Peyer's patch (tissue), 4 donors: ENCODE data around the gene TNFRSF11A. TPM values are rescaled to one million over a fixed set of nuclear protein-coding genes. Genes with fewer than 3 reads are reported as not detected.

Experiments
- DNase-seq, 3 donors: peaks; one replicate each; pipeline ENCODE4 v3.0.0-alpha.2; 2017 to 2019
- H3K27ac ChIP-seq, 4 donors: fragments of 200-600 bp; sonication (generic); one replicate each; pipeline ENCODE4 v1.5.1; 2016 to 2019
- H3K27me3 ChIP-seq, 2 donors: fragments of 200-600 bp; sonication (generic); one replicate each; pipeline ENCODE4 v1.5.1; 2019
- H3K36me3 ChIP-seq, 3 donors: fragments of 200-600 bp; sonication (generic); one replicate each; pipeline ENCODE4 v1.5.1; 2016 to 2019
- H3K4me1 ChIP-seq, 4 donors: fragments of 200-600 bp; sonication (generic); one replicate each; pipeline ENCODE4 v1.5.1; 2016 to 2019
- H3K4me3 ChIP-seq, 4 donors: fragments of 200-600 bp; sonication (generic); 1 replicate in 3 of 4; 2 replicates in 1 of 4; pipeline ENCODE4 v1.5.1; 2016 to 2019; ENCODE audit warnings: mild to moderate bottlenecking in 1 of 4
- H3K9me3 ChIP-seq, 4 donors: fragments of 200-600 bp; sonication (generic); one replicate each; pipeline ENCODE4 v1.5.1; 2016 to 2019; ENCODE audit warnings: mild to moderate bottlenecking in 1 of 4
- CTCF ChIP-seq, 6 experiments: fragments of 450-650 bp in 4 of 6; fragments of 200-600 bp in 2 of 6; sonication (generic) in 1 of 6; IDR thresholded peaks; one replicate each; pipeline ENCODE4 v1.5.1; 2017 to 2019; ENCODE audit warnings: antibody characterized with exemption in 6 of 6, mild to moderate bottlenecking in 3 of 6, moderate library complexity in 1 of 6
- POLR2A ChIP-seq, 2 donors: fragments of 450-650 bp; IDR thresholded peaks; one replicate each; pipeline ENCODE4 v1.5.1; 2017; ENCODE audit warnings: antibody characterized with exemption in 2 of 2, mild to moderate bottlenecking in 2 of 2, moderate library complexity in 2 of 2
- total RNA-seq, 4 donors: library from RNA; depleted of rRNA; stranded (reverse); fragments of >200 nt; gene quantifications; one replicate each; pipeline ENCODE4 v1.1.0, GENCODE V29; 2016

Gene TNFRSF11A
- total RNA-seq, 4 donors from 2014 or later = 29.6 to 64.6 (median 43.1) TPM

DNA sequence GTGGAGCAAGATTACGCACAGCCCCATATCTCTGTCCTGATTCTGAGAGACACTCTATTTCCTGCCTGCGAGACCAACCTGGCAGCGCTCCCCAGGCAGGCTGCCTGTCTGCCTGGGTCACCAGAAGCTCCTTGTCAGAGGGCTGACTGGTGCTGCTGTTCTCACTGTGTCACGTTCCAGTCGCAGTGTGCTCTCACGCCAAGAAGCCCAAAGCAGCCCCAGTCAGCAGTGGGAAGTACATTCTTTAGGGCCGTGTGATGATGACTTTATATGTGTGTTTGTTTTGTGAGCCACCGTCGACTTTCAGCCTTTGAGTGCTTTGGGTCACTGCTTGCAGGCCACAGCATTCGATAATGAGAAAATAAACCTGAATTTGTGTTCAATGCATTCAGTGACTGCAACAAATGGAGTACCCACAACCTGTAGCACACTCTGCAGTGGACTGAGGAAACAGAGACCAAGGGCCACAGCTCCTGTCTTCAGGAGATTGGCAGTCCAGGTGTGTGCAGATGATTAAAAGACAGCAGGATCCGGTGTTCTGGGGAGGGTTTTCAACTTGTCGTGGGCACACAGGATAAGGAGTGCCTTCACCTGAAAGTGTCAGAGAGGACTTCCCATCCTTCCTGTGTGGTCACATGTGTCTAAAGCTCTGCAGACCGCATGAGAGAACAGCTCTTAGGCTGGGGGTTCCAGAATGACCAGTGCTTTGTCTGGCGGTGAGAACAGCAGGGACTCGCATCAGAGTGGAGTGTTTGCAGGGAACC, 4.8 kb downstream of the TNFRSF11A start:
- peak overlapping the region in 3 of 4 donors; percentile 32 to 84 (median 75) for H3K27ac ChIP-seq

GRCh38 chr18:62330650-62331049, 5.5 kb downstream of the TNFRSF11A start:
- peak overlapping the region in 3 of 4 donors; percentile 32 to 84 (median 75) for H3K27ac ChIP-seq
- no peaks in the 10 kb centered on the region for H3K36me3 ChIP-seq
- H3K4me1 ChIP-seq = peaks cover 7 to 68% (median 11%) of the 10 kb centered on the region in 4 donors
- no peak for DNase-seq
- H3K4me3 ChIP-seq = no peak overlapping the region
- no peaks in the 10 kb centered on the region for H3K9me3 ChIP-seq
- no peaks in the 10 kb centered on the region for H3K27me3 ChIP-seq
- TF ChIP-seq CTCF (IDR thresholded peaks at IDR 0.05) (no peak), POLR2A (IDR thresholded peaks at IDR 0.05) (no peak)

More for the DNA sequence above, 4.8 kb downstream of the TNFRSF11A start:
- Histone ChIP-seq H3K36me3 (no peaks in the 10 kb centered on the region), H3K4me3 (no peak overlapping the region), H3K4me1 (peaks cover 7 to 64% (median 13%) of the 10 kb centered on the region in 4 donors), H3K27me3 (no peaks in the 10 kb centered on the region), H3K9me3 (no peaks in the 10 kb centered on the region)
- TF ChIP-seq CTCF (IDR thresholded peaks at IDR 0.05) (no peak), POLR2A (IDR thresholded peaks at IDR 0.05) (peak in 1 of 2 donors; percentile 22)
- peak in 2 of 3 donors; percentile 66 to 72 for DNase-seq

- Histone ChIP-seq H3K9me3 (no peaks in the 10 kb centered on the region), H3K27ac (peak overlapping the region in 1 of 4 donors; percentile 6), H3K27me3 (no peaks in the 10 kb centered on the region), H3K4me3 (no peak overlapping the region), H3K36me3 (no peaks in the 10 kb centered on the region), H3K4me1 (peaks cover 0 to 67% (median 5%) of the 10 kb centered on the region in 4 donors)
- DNase-seq = peak in 1 of 3 donors; percentile 60
- TF ChIP-seq CTCF (IDR thresholded peaks at IDR 0.05) (no peak), POLR2A (IDR thresholded peaks at IDR 0.05) (no peak)
Observed at GRCh38 chr18:62331581-62332356, 6.7 kb downstream of the TNFRSF11A start.

DNA sequence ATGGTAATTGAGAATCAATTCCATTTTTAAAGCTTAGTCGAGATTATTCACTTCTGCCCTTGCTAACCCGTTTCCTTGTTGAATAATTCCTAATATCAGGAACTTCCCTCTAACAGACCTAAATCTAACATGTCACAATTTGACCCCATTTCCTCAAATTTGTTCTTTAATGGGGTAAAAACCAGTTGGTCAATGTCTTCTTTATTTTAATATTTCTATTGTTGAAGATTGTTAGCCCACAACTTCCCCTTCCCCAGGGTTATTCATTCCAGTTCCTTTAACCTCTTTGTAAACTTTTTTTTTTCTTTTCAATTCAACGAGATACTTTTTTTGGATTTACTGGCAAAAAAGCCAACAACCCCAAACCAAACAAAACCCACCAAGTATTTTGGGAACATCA, 7.3 kb downstream of the TNFRSF11A start:
- H3K27ac ChIP-seq = no peak overlapping the region
- no peaks in the 10 kb centered on the region for H3K9me3 ChIP-seq
- H3K4me1 ChIP-seq = peaks cover 0 to 70% (median 5%) of the 10 kb centered on the region in 4 donors
- no peak for DNase-seq
- no peaks in the 10 kb centered on the region for H3K27me3 ChIP-seq
- H3K4me3 ChIP-seq = no peak overlapping the region
- no peaks in the 10 kb centered on the region for H3K36me3 ChIP-seq
- no peak for TF ChIP-seq CTCF (IDR thresholded peaks at IDR 0.05)
- no peak for TF ChIP-seq POLR2A (IDR thresholded peaks at IDR 0.05)

- no peak for DNase-seq
- no peak overlapping the region for H3K27ac ChIP-seq
Observed at GRCh38 chr18:62332964-62333695, 8.0 kb downstream of the TNFRSF11A start.

More at GRCh38 chr18:62332964-62333695, 8.0 kb downstream of the TNFRSF11A start:
- no peaks in the 10 kb centered on the region for H3K9me3 ChIP-seq
- H3K4me3 ChIP-seq = no peak overlapping the region
- no peaks in the 10 kb centered on the region for H3K36me3 ChIP-seq
- TF ChIP-seq POLR2A (IDR thresholded peaks at IDR 0.05) (no peak), CTCF (IDR thresholded peaks at IDR 0.05) (no peak)
- peaks cover 0 to 77% (median 5%) of the 10 kb centered on the region in 4 donors for H3K4me1 ChIP-seq
- H3K27me3 ChIP-seq = no peaks in the 10 kb centered on the region
